Measurements from ENCODE around the gene IRS2.

GRCh38 chr13:109728791-109729731 is 57.3 kb downstream of the IRS2 start:
- TF ChIP-seq MAFK (IDR thresholded peaks at IDR 0.05; ENCODE audit: low read depth, low read length): no peak
- no peak for TF ChIP-seq CTCF (IDR thresholded peaks at IDR 0.05; ENCODE audit: control extremely low read depth in 1 of 3, insufficient read depth in 1 of 3, low read depth in 1 of 3, low read length in 3 of 3)
- TF ChIP-seq ATF2 (IDR thresholded peaks at IDR 0.05; ENCODE audit: low read length): no peak
- TF ChIP-seq CHD2 (IDR thresholded peaks at IDR 0.05; ENCODE audit: low read length): no peak
- no peak for TF ChIP-seq MAX (IDR thresholded peaks at IDR 0.05)
- TF ChIP-seq GABPA (IDR thresholded peaks at IDR 0.05; ENCODE audit: borderline replicate concordance, insufficient read depth, low read length): no peak
- TF ChIP-seq SP1 (IDR thresholded peaks at IDR 0.05; ENCODE audit: low read depth, low read length): no peak
- no peak for TF ChIP-seq POLR2A (IDR thresholded peaks at IDR 0.05; ENCODE audit: control extremely low read depth in 1 of 2, low read depth in 2 of 2, low read length in 2 of 2)
- no peak for TF ChIP-seq USF2 (IDR thresholded peaks at IDR 0.05; ENCODE audit: low read length)
- TF ChIP-seq CREB1 (IDR thresholded peaks at IDR 0.05): no peak
- TF ChIP-seq EP300 (IDR thresholded peaks at IDR 0.05; ENCODE audit: borderline replicate concordance in 1 of 2, low read depth in 2 of 2, low read length in 2 of 2): no peak
- no peak for TF ChIP-seq TAF1 (IDR thresholded peaks at IDR 0.05; ENCODE audit: low read depth, low read length)
- no peak for TF ChIP-seq NRF1 (IDR thresholded peaks at IDR 0.05; ENCODE audit: low read depth, low read length)
- no peak for TF ChIP-seq RAD21 (IDR thresholded peaks at IDR 0.05 in 1 of 2, conservative IDR thresholded peaks at IDR 0.05 in 1 of 2; ENCODE audit: low read depth in 2 of 2, low read length in 2 of 2)

Data from H1 (cell line).